Thymus (tissue), 11 donors: ENCODE results near the gene AKAP6. TPM values are rescaled to one million over a fixed set of nuclear protein-coding genes. Genes with fewer than 3 reads are reported as not detected.

ENCODE experiments used
- DNase-seq, 9 donors: peaks; one replicate each; pipeline ENCODE4 v3.0.0-alpha.2; 2013; ENCODE audit warnings: low spot score in 9 of 9, low read depth in 6 of 9, missing footprints in 1 of 9
- H3K27ac ChIP-seq, 2 donors: one replicate each; pipeline ENCODE4 v1.5.1; 2013; ENCODE audit warnings: control low read depth in 1 of 2, low read depth in 1 of 2, low read length in 1 of 2, mild to moderate bottlenecking in 1 of 2, moderate library complexity in 1 of 2
- H3K27me3 ChIP-seq, 2 donors: one replicate each; pipeline ENCODE4 v1.5.1; 2013; ENCODE audit warnings: low read length in 1 of 2; ENCODE audit not compliant: control insufficient read depth in 2 of 2, insufficient read depth in 1 of 2
- H3K36me3 ChIP-seq, 2 donors: one replicate each; pipeline ENCODE4 v1.5.1; 2013; ENCODE audit warnings: low read length in 1 of 2, mild to moderate bottlenecking in 1 of 2, moderate library complexity in 1 of 2; ENCODE audit not compliant: control insufficient read depth in 2 of 2, insufficient read depth in 2 of 2
- H3K4me1 ChIP-seq, 2 donors: one replicate each; pipeline ENCODE4 v1.5.1; 2013; ENCODE audit warnings: low read length in 2 of 2; ENCODE audit not compliant: control insufficient read depth in 2 of 2, insufficient read depth in 2 of 2
- H3K4me3 ChIP-seq, 2 donors: one replicate each; pipeline ENCODE4 v1.5.1; 2013; ENCODE audit warnings: low read length in 2 of 2, control low read depth in 1 of 2, mild to moderate bottlenecking in 1 of 2
- H3K9me3 ChIP-seq, 2 donors: one replicate each; pipeline ENCODE4 v1.5.1; 2013; ENCODE audit warnings: low read length in 1 of 2, mild to moderate bottlenecking in 1 of 2; ENCODE audit not compliant: control insufficient read depth in 2 of 2, insufficient read depth in 1 of 2
- WGBS: extraction: QIAGEN DNeasy Blood & Tissue Kit; methylation state at CpG from one replicate; pipeline ENCODE4 v1.1.7; 2013; 5-methylcytosine and 5-hydroxymethylcytosine counted together
- polyA plus RNA-seq: library from polyadenylated mRNA; stranded (reverse); fragments of 200-250 nt; gene quantifications from one replicate; pipeline ENCODE4 v1.2.3, GENCODE V29; 2013
- total RNA-seq: library from RNA; stranded (reverse); fragments of 120-200 nt; gene quantifications from one replicate; pipeline ENCODE4 v1.2.4, GENCODE V29; 2013
- donor health status: healthy.

The AKAP6 gene
- total and polyA plus RNA-seq, 2 donors: 1.4 to 2.0 TPM

DNA sequence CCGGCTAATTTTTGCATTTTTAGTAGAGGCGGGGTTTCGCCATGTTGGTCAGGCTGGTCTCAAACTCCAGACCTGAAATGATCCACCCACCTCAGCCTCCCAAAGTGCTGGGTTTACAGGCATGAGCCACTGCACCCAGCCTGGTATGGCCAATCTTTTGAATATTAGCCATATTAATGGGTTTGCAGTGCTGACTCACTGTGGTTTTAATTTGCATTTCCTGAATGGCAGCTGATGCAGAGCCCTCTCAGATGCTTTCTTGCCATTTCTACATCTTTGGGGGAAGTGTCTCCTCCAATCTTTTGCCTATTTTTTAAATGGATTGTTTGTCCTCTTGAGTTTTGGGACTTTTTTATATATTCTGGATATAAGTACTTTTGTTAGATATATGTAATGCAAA is 554.1 kb downstream of the AKAP6 start:
- Histone ChIP-seq H3K4me3 (no peak overlapping the region), H3K36me3 (no peaks in the 10 kb centered on the region), H3K9me3 (no peaks in the 10 kb centered on the region), H3K27me3 (no peaks in the 10 kb centered on the region), H3K4me1 (no peaks in the 10 kb centered on the region), H3K27ac (no peak overlapping the region)
- WGBS: 96% methylated on average over 3 of the region's 3 CpGs
- no peak for DNase-seq

Other genes with a start within 250 kb of the AKAP6 start
- not detected for gene RNU6-7, start 127.3 kb upstream of the AKAP6 start, total RNA-seq
- not detected for gene RNU6-7, start 127.3 kb upstream of the AKAP6 start, polyA plus RNA-seq
- not detected for gene RNU6-8, start 126.0 kb upstream of the AKAP6 start, total RNA-seq
- gene RNU6-8, start 126.0 kb upstream of the AKAP6 start, polyA plus RNA-seq: not detected